CD4-positive, alpha-beta T cell treated with Interleukin-21 for 1 hour (primary cell): ENCODE data around the gene NDST1.
"Not testable (repeated sequence)": the region's sequence is repeated elsewhere in the genome, so short reads cannot be mapped to it uniquely, and the experiment has no call there.

Source experiments
- DNase-seq: peaks from one replicate; pipeline ENCODE4 v3.0.0-alpha.2; 2020

The NDST1 gene

GRCh38 chr5:150507474-150508276, at the start of gene NDST1:
TSS of gene NDST1 (plus strand) at chr5:150508131. CDS start at chr5:150521255, 13,124 bp downstream.
- no peak for DNase-seq

DNA sequence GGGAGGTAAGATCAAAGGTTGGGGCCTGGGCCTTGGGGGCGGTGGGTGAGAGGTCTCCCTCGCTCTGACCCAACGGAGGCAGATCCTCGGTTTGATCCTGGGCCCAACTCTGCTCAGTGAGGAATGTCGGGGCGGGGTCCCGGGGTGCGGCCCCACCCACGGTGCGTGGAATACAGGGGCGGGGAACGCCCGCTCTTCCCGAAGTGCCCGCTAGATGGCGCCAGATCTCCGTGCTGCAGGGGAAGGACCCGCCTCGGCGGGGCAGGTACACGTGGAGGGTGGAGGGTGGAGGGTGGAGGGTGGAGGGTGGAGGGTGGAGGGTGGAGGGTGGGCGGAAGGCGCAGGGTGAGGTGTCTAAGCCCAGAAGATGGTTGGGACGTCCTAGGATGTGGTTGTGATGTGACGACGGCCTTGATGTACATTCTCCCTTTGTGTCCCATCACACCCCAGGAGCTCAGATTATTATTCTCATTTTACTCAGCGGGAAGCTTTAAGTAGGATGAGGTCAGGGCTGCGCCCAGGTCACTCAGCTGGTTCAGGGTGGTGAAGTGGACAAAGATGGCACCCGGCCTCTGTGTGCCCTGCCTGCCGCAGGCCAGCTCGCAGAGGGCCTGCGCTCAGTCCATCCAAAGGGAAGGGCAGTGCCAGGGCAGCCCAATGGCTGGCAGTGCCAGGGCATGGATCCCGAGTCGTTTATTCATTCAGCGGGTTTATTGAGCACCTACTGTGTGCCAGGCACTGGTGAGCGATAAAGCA, 49.0 kb upstream of the NDST1 start:
- peak; percentile 87 for DNase-seq

- no peak for DNase-seq
Measured at GRCh38 chr5:150460781-150461180, 47.1 kb upstream of the NDST1 start.

DNA sequence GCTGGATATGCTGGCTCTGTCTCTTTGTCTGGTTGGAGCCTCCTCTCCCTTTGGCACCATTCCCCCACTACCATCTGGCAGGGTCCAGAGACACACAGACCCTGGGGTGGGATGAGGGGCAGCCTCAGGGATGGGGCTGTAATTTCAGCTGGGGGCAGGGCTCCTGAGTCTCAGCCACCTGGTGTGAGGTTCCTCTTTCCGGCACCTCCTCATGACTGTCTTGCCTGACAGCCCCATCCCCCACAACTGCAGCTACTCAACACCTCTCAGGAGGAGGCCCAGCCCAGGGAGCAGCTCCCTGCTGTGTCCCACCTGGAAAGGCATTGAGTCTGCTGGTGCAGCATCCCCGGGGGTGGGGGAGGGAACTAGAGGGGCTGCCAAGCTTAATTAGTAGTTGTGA, 46.7 kb upstream of the NDST1 start:
- no peak for DNase-seq

- no peak for DNase-seq
Measured at GRCh38 chr5:150464554-150465012, 43.3 kb upstream of the NDST1 start.

DNA sequence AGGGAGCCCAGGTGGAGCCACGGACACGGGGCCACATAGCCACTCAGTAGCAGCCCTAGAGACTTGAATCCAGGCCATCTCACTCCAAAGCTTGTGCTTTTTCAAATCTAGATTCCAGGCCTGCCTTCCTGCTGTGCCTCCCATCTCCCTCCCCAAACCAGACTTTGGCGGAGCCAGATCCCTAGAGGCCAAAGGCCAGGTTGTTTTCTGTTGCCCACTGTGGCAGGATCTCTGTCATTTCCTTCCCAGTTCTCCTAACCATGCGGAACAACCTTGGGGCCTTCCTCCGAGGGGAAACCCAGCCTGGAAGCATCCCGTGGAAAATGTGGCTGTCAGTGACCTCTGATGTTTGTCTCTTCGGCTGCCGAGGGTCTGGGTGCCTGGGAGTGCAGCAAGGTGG, 42.0 kb upstream of the NDST1 start:
- DNase-seq: no peak

- no peak for DNase-seq
Measured at GRCh38 chr5:150468206-150468605, 39.7 kb upstream of the NDST1 start.

DNA sequence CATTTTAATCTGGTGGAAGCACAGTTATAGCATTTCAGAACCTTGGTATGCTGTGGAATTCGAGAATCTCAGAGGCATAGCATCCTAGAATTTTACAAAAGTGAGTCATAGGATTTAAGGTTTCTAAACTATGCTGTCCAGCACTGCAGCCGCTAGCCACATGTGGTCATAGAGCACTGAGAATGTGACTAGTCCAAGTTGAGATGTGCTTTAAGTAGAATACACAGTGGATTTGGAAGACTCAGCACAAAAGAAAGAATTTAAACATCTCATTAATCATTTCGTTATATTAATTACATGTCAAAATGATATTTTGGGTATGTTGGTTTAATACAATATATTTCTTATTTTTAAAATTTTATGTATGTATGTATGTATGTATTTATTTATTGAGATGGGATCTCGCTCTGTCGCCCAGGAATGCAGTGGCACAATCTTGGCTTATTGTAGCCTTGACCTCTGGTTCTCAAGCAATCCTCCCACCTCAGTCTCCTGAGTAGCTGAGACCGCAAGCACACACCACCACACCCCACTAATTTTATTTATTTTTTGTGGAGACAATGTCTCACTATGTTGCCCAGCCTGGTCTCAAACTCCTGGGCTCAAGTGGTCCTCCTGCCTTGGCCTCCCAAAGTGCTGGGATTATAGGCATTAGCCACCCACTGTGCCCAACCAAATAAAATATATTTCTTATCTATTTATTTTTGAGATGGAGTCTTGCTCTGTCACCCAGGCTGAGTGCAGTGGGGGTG, 38.0 kb upstream of the NDST1 start:
- no peak for DNase-seq

DNA sequence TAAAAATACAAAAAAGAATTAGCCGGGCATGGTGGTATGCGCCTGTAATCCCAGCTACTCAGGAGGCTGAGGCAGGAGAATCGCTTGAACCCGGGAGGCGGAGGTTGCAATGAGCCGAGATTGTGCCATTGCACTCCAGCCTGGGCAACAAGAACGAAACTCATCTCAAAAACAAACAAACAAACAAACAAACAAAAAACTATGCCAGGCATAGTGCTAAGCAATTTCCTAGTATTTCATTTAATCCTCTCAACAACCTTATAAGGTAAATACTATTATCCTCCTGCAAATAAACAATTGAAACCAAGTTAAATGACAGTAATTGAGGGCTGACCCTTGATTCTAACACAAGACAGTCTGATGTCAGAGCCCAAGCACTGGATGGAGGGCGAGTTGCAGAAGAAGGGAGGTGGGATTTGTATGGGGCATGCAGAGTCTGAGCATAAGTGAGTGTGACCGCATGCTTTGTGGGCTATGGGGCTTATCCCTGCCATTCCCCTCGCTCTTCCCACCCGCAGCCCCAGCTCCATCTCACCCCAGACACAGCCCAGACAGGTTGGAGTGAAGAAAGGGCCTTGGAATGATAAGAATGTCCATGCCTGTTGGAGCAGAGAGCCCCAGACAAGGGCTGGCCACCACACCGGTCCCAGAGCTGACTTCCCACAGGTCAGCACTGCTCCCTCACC, 34.1 kb upstream of the NDST1 start:
- no peak for DNase-seq

GRCh38 chr5:150476568-150476967, 31.4 kb upstream of the NDST1 start:
- not testable (repeated sequence) for DNase-seq

GRCh38 chr5:150479416-150479815, 28.5 kb upstream of the NDST1 start:
- no peak for DNase-seq

DNA sequence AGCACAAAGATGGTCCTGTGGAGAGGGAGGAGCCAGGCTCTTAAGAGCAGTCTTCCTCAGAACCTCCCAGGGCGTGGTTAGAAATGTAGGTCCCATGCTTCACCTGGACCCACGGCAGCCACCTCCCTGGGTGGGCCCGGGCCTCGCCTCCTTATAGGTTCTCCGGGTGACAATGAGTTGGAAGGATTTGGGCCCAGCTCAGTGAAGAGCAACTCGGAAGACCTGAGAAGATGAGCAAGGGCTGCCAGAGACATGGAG, 26.3 kb upstream of the NDST1 start:
- DNase-seq: no peak

- DNase-seq: no peak
Measured at GRCh38 chr5:150481972-150482406, 25.9 kb upstream of the NDST1 start.

DNA sequence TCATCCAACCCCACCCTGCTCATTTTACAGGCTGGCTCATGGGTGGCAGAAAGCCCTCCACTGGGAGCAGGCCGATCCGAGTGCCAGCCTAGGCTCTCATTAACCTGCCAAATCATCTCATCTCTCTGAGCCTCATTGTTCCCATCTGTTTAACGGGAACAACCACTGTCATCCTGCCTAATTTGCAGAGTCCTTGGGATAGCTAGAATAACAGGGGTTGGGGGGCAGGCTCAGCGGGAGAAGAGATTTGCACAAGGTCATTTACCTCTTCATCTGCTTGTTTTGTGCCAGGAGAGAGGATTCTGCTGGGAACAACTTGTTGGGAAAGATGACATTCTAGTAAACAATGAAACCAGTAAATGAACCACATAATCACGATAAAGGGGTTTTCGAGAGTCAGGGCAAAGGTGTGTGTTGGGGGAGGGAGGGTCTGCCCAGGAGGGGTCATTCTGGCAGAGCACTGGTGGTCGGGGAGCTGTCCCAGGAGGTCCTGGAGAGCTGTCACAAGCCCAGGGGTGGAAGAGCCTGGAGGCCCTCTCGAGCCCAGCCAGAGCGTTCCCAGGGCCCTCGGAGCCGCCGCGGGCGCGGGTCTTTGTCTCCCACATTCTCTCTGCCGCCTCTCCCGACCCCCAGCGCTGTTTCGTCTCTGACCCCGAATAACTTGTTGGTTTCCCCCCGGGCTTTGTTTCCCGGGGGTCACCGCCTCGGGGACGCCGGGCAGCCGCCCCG, 22.8 kb upstream of the NDST1 start:
- no peak for DNase-seq

- DNase-seq: peak; percentile 17
Measured at GRCh38 chr5:150485693-150486401, 22.1 kb upstream of the NDST1 start.

DNA sequence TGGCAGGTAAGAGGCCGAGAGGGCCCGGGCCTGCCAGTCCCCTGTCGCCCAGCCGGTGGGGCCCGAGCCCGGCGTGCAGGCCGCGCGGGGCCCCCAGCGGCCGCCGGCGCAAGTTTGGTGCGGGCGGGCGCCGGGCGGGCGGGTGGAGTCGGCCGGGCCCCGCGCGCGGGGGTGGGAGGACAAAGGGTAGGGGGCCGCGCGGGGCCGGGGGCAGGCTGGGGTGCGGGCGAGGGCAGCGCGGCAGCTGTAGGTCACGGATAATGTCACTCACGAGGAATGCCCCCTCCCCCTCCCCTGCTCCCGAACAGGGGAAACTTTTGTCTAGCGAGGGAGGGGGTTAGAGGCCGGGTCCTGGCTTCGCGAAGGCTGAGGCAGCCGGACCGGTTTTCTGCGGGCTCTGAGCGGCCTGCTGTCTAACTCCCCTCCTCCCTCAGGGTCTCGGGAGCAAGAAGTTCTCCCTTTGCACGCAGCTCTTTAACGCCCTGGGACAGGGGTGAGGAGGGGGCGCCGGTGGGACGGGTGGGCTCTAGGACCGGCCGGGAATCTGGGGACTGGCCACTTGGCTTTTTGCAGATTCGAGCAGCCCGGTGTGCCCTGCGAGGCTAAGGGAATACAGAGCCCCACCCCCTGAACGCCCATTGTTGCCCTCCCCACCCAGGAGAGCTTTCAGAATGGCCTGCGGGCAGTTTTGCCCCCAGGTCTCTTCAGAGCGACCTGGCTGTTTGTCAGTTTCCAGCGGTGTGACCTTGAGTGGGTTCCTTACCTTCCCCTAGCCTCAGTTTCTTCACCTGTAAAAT, 21.3 kb upstream of the NDST1 start:
- peak; percentile 38 for DNase-seq

- DNase-seq: no peak
Measured at GRCh38 chr5:150487199-150488061, 20.5 kb upstream of the NDST1 start.

DNA sequence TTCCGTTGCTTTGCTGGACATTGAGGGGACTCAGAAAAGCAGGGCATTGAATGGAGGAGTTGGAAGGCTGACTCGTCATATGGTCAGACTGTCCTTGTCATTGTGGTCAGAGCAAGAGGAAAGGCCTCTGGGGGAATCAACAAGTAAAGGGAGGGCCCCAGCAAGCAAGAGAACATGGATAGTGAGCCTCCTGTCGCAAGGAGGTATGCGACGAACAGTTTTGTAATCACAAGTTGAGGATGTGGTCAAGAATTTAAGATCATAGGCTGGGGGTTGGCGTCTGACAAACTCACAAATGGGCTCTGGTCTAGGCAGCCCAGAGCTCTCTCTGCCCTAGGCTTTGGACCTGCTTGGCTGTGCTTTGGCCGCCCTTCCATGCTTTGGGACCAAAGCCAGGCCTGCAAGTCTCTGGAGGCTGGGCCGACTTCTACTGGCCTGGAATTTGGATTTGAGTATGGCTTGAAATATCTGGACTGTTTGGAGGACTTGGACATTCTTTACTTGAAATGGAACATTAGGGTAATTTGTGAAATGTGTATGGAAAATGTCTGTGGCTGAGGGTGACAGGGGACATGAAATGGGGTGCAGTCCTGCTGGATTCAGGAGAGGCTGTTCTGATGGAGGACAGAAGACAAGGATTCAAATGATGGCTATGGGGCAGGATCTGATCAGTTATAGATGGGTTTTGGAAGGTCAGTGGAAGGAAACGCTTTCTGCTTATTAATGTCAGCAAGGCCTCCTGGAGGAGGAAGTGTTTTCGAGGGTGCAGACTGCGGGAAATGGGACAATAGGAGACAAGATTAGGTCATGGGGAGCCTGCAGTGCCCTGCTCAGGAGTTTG, 19.2 kb upstream of the NDST1 start:
- DNase-seq: peak; percentile 10
